ENCODE results near the gene RGPD8. TPM values are rescaled to one million over a fixed set of nuclear protein-coding genes. Genes with fewer than 3 reads are reported as not detected.
A peak's percentile ranks its signal among the peaks of the same experiment; 100 is the strongest.
"Not testable (repeated sequence)": the region's sequence is repeated elsewhere in the genome, so short reads cannot be mapped to it uniquely, and the experiment has no call there.

Gene RGPD8
- total RNA-seq (2022) (2.3 and 2.4 TPM in 2 replicates), Bru-seq, nascent RNA (percentile 35 among the genes with signal in this experiment), BruChase-seq, experiment 1, labeled RNA remaining after a 6-hour chase (percentile 26 among the genes with signal in this experiment), BruChase-seq, experiment 2, labeled RNA remaining after a 2-hour chase (percentile 30 among the genes with signal in this experiment)
- long read RNA-seq, result 0 reads

DNA sequence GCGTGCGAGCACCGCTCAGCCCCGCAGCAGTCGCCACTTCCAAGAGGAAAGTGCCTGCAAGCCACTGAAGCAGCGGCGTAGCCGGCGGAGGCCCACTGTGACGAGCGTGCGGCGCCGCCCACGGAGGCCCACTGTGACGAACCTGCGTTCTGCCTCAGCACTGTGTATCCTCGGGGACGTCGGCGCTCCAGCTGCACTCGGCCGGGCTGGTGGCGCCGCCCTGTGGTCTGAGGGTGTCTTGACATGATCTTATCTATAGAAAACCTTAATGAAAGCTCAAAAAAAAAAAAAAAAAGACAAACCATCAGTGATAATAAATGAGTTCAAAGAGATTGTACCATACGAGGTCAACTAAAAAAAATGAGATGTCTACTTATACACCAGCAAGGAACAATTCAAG is at the start of gene RGPD8:
Gene RGPD8 (minus strand): TSS at position 166 of the 400 bp plus-strand sequence. CDS start 192 bp downstream, outside the sequence.
- H3K36me3 Mint-ChIP-seq (ENCODE audit: insufficient read depth, unreplicated experiment); BruUV-seq (replicated peaks); H3K4me1 Mint-ChIP-seq (ENCODE audit: low read depth, unreplicated experiment); intact Hi-C loops (cut with micrococcal nuclease; ENCODE audit: unreplicated experiment); H3K27ac Mint-ChIP-seq (ENCODE audit: unreplicated experiment); H3K9me3 Mint-ChIP-seq (ENCODE audit: low read depth, unreplicated experiment); H3K27me3 Mint-ChIP-seq (ENCODE audit: unreplicated experiment): not testable (repeated sequence)
- peak within 1 kb of the TSS; percentile 63 for H3K4me3 Mint-ChIP-seq (ENCODE audit: low read depth, unreplicated experiment)
- TF ChIP-seq, protein P1, sequence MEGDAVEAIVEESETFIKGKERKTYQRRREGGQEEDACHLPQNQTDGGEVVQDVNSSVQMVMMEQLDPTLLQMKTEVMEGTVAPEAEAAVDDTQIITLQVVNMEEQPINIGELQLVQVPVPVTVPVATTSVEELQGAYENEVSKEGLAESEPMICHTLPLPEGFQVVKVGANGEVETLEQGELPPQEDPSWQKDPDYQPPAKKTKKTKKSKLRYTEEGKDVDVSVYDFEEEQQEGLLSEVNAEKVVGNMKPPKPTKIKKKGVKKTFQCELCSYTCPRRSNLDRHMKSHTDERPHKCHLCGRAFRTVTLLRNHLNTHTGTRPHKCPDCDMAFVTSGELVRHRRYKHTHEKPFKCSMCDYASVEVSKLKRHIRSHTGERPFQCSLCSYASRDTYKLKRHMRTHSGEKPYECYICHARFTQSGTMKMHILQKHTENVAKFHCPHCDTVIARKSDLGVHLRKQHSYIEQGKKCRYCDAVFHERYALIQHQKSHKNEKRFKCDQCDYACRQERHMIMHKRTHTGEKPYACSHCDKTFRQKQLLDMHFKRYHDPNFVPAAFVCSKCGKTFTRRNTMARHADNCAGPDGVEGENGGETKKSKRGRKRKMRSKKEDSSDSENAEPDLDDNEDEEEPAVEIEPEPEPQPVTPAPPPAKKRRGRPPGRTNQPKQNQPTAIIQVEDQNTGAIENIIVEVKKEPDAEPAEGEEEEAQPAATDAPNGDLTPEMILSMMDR (IDR thresholded peaks at IDR 0.05; ENCODE audit: unreplicated experiment), result peak; percentile 53
- DNase-seq, result peak; percentile 91
- CTCF ChIA-PET, result interaction anchor here (0.6 to 0.8 kb wide), 9 partner anchors 8 to 549 kb away, joined by 3 to 5 read pairs (median 4); no protein-coding TSS in a partner anchor

DNA sequence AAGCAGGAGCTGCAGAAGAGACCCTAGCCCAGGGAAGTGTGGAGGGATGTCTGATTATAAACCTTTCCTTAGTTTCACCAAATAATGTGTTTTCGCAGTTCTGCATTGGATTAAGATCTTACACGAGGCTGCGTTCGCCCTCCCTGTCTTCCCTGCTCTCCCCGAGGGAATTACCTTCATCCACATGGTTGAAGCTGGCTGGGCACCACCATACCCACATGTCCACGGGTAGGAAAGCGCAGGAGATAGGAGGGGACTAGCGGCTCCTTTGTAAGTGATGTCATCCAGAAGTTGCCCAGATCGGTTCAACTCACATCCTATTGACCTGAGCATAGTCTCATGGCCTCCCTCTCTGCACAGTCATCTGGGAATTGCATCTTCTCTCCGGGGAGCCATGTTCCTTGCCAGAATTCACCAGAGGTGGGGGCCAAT is 49.6 kb upstream of the RGPD8 start:
- H3K4me1 Mint-ChIP-seq (ENCODE audit: low read depth, unreplicated experiment), result peaks cover 23% of the 10 kb centered on the region
- intact Hi-C loops (cut with micrococcal nuclease; ENCODE audit: unreplicated experiment), result loop anchor here (10.0 kb wide), 1 partner anchor 102 kb away; the partner anchor contains the start of gene CHCHD5
- H3K9me3 Mint-ChIP-seq (ENCODE audit: low read depth, unreplicated experiment), result no peaks in the 10 kb centered on the region
- H3K27me3 Mint-ChIP-seq (ENCODE audit: unreplicated experiment), result no peaks in the 10 kb centered on the region
- TF ChIP-seq, protein P1 (IDR thresholded peaks at IDR 0.05; ENCODE audit: unreplicated experiment), result no peak
- H3K4me3 Mint-ChIP-seq (ENCODE audit: low read depth, unreplicated experiment), result peak overlapping the region; percentile 80
- H3K27ac Mint-ChIP-seq (ENCODE audit: unreplicated experiment), result peak overlapping the region; percentile 15
- H3K36me3 Mint-ChIP-seq (ENCODE audit: insufficient read depth, unreplicated experiment), result peaks cover 36% of the 10 kb centered on the region
- CTCF ChIA-PET, result no interaction called here
- peak; percentile 7 for DNase-seq
- BruUV-seq (replicated peaks), result no TSS peak

DNA sequence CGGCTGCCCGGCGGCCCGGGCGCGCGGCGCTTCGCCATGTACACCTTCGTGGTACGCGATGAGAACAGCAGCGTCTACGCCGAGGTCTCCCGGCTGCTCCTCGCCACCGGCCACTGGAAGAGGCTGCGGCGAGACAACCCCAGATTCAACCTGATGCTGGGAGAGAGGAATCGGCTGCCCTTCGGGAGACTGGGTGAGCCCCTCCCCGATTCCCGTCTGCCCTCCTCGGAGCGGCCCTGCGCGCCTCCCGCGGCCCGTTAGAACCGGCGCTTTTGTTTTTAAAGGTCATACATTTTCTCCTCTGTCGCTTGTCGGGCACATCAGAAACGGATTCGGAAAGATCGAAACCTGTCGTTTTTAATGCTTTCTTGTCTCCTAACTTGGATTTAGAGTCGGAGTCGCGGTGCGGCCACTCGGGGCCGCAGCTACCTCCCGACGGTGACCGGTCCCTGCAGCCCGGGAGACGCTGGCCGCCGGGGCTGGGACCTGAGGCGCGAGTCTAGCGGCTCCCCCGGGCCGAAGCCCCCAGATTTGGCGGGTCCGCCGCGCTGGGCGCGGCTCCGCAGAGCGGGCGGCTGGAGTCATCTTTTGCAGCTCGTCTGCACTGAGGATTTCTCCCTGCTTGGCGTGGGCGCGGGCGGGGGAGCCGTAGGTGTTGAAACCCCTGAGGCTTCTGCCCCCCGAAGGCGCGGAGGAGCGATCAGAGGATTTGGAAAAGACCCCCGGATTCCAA is 49.0 kb upstream of the RGPD8 start:
- Mint-ChIP-seq H3K27ac (ENCODE audit: unreplicated experiment) (peak overlapping the region; percentile 15), H3K4me3 (ENCODE audit: low read depth, unreplicated experiment) (peak overlapping the region; percentile 80), H3K9me3 (ENCODE audit: low read depth, unreplicated experiment) (no peaks in the 10 kb centered on the region), H3K36me3 (ENCODE audit: insufficient read depth, unreplicated experiment) (peaks cover 36% of the 10 kb centered on the region), H3K27me3 (ENCODE audit: unreplicated experiment) (no peaks in the 10 kb centered on the region), H3K4me1 (ENCODE audit: low read depth, unreplicated experiment) (peaks cover 23% of the 10 kb centered on the region)
- DNase-seq, result peak; percentile 34
- CTCF ChIA-PET, result no interaction called here
- no TSS peak for BruUV-seq (replicated peaks)
- TF ChIP-seq, protein P1 (IDR thresholded peaks at IDR 0.05; ENCODE audit: unreplicated experiment), result no peak
- intact Hi-C loops (cut with micrococcal nuclease; ENCODE audit: unreplicated experiment), result loop anchor here (10.0 kb wide), 1 partner anchor 102 kb away; the partner anchor contains the start of gene CHCHD5

DNA sequence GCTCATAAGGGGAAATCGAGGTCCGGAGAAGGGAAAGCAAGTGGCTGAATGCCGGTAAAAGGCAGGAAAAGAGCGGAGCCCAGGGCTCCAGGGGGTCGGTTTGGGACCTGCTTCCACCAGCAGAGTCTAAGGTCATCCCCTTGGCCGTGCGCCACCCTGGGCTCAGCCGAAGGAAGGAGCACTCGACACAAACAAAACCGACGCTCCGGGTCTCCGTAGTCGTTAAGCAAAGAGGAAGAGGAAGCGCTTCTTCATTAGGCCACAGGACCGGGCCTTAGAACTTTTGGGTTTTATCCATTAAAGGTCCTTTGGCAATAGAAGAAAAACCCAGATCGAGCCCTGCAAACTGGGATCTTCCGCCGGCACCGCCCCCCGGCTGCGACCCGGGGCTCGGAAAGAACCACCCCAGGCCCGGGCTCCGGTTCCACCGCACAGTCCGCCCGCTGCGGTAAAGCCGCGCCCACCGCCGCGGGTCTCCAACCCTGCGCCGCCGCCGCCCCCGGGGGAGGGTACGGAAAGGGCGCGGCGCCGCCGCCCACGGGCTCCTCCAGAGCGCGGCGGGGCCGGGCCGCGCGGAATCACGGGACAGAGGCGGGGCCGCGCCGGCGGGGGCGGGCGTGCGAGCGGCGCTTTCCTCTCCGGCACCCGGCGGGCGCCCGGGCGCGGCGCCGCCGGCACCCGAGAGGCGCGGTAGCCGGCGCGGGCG is 48.2 kb upstream of the RGPD8 start, which contains the start of gene TTL:
Gene TTL (plus strand): TSS at position 629 of the 706 bp plus-strand sequence. CDS start 189 bp downstream, outside the sequence.
- Mint-ChIP-seq H3K9me3 (ENCODE audit: low read depth, unreplicated experiment) (no peaks in the 10 kb centered on the region), H3K27ac (ENCODE audit: unreplicated experiment) (peak within 1 kb of the TSS; percentile 75), H3K27me3 (ENCODE audit: unreplicated experiment) (no peaks in the 10 kb centered on the region), H3K36me3 (ENCODE audit: insufficient read depth, unreplicated experiment) (peaks cover 36% of the 10 kb centered on the region), H3K4me3 (ENCODE audit: low read depth, unreplicated experiment) (peak within 1 kb of the TSS; percentile 80), H3K4me1 (ENCODE audit: low read depth, unreplicated experiment) (peaks cover 23% of the 10 kb centered on the region)
- DNase-seq, result peak; percentile 75
- intact Hi-C loops (cut with micrococcal nuclease; ENCODE audit: unreplicated experiment), result loop anchor here (10.0 kb wide), 1 partner anchor 103 kb away; the partner anchor contains the start of gene CHCHD5
- TF ChIP-seq, protein P1 (IDR thresholded peaks at IDR 0.05; ENCODE audit: unreplicated experiment), result no peak
- BruUV-seq (replicated peaks), result no TSS peak
- CTCF ChIA-PET, result interaction anchor here (1.5 kb wide), 1 partner anchor 19 kb away, joined by 4 read pairs; no protein-coding TSS in a partner anchor
